IPS-11a (cell line): ENCODE data around the gene CC2D1A.
A peak's percentile ranks its signal among the peaks of the same experiment; 100 is the strongest.
"Not testable (repeated sequence)": the region's sequence is repeated elsewhere in the genome, so short reads cannot be mapped to it uniquely, and the experiment has no call there.

Experiments
- H3K4me3 ChIP-seq: one replicate; pipeline ENCODE4 v1.5.1; 2013; ENCODE audit warnings: low read depth, low read length, control low read depth

CC2D1A gene

GRCh38 chr19:13959962-13960862, 54.2 kb downstream of the CC2D1A start:
- no peak overlapping the region for H3K4me3 ChIP-seq

- H3K4me3 ChIP-seq, result no peak overlapping the region
Observed at GRCh38 chr19:13960863-13961784, 55.1 kb downstream of the CC2D1A start.

DNA sequence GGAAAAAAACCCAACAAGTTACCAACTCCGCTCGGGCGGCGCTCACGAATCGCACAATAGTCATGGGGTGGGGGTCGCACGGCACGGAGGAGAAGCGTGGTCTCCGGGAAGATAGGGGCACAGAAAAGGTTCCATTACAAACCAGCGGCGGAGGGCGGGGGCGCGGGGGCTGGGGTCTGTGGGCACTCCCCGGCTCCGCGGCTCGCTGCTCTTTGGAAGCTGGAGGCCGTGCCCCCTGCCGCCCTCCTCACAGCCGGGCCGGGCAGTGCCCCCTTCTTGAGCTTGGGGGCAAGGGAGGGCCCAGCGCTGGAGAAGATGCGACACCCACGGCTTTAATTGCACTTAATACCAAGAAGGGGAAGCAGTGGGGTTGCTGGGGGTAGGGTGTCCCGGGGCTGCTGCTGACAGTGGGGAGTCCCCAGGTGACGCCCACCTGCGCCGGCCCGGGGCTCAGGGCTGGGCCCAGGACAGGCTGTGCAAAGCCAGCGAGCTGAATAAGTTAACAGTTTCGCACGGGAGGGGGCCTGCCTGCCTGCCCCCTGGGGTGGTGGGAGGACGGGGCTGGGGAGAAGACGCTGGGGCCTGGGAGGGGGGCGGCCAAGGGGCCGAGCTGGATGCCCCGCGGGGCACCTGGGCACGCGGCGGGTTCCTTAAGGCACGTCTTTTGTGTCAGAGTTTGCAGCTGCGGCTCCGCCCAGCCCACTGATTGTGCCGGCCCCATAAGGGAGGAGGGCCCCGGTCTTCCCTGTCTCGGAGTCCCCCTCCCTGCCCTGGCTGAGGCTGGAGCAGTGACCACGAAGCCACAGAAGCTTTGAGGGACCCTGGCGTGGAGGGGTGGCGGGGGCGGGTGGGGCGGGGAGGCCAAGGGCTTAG, 56.1 kb downstream of the CC2D1A start:
- H3K4me3 ChIP-seq, result peak overlapping the region; percentile 13

DNA sequence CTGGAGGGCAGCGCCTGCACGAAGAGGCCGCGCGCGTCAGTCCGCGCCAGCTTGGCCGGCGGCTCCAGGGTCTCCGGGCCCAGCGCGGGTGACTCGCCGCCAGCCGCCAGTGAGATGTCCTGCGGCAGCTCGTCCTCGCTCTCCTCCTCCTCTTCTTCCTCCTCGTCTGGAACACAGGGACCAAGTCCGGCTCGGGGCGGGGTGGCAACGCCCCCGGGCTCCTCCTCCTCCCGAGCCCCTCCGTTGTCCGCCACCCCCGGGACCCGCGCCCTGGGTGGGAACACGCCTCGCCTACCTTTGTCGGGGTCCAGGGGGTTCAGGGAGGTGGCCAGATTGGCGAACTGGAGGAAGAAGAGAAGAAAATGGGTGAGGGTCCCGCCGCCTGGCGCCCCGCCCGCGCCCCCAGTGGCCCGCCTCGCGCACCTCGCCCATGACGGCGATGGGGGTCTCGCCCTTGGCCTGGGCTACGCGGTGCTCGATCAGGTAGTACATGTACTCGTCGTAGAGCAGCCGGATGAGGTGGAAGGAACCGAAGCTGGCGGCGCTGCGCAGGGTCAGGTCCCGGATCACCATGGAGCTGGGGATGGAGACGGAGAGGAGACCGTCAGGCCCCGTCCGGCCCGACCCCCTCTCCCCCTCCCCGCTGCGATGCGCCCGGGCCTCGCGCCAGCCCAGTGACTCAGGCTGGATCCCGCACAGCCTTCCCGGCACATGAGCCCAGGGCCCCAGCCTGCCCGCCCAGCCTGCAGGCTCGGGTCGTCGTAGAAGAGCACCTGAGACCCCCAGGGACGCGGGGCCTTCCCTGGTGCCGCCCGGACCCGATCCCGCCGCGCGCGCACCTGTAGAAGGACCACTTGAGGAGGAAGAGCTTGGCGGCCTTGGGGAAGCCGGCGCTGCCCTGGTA, 57.0 kb downstream of the CC2D1A start:
- H3K4me3 ChIP-seq, result peak overlapping the region; percentile 41

GRCh38 chr19:13963603-13964105, 57.7 kb downstream of the CC2D1A start:
- peak overlapping the region; percentile 41 for H3K4me3 ChIP-seq

DNA sequence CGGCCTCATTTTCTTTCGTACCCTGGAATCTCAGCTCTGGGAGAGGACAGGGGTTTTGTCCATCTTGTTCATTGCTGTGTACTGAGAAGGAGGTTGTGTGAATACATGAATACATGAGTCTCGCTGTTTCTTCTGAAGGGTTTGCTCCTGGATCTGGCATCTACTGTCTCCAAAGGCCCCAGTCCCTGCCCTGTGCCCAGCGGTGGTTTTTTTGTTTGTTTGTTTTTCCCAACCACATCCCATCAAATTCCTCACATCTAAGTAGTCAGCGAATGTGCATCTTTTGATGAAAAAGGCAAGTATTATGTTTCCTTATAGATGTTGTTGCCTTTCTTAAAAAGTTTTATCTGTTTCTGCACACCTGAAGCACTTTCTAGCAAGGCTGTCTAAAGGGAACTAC, 58.8 kb downstream of the CC2D1A start:
- no peak overlapping the region for H3K4me3 ChIP-seq

GRCh38 chr19:13965377-13965896, 59.4 kb downstream of the CC2D1A start:
- H3K4me3 ChIP-seq, result no peak overlapping the region

- H3K4me3 ChIP-seq, result no peak overlapping the region
Observed at GRCh38 chr19:13965926-13966683, 60.1 kb downstream of the CC2D1A start.

- no peak overlapping the region for H3K4me3 ChIP-seq
Observed at GRCh38 chr19:13966684-13967128, 60.7 kb downstream of the CC2D1A start.

DNA sequence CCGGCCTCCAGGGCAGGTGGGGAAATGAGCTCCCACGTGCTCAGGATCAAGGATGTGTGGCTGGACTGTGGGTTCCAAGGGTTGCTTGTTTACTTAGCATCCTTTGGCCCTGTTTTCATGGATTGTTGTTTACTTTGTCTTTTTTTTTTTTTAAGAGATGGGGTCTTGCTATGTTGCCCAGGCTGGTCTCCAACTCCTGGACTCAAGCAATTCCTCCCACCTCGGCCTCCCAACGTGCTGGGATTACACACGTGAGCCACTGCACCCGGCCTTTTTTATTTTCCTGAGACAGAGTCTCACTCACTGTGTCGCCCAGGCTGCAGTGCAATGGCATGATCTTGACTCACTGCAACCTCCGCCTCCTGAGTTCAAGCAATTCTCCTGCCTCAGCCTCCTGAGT, 61.2 kb downstream of the CC2D1A start:
- not testable (repeated sequence) for H3K4me3 ChIP-seq

GRCh38 chr19:13968383-13968935, 62.5 kb downstream of the CC2D1A start:
- H3K4me3 ChIP-seq, result no peak overlapping the region

GRCh38 chr19:13968999-13969398, 63.0 kb downstream of the CC2D1A start:
- no peak overlapping the region for H3K4me3 ChIP-seq

- no peak overlapping the region for H3K4me3 ChIP-seq
Observed at GRCh38 chr19:13969897-13970296, 63.9 kb downstream of the CC2D1A start.

- H3K4me3 ChIP-seq, result not testable (repeated sequence)
Observed at GRCh38 chr19:13971868-13972267, 65.9 kb downstream of the CC2D1A start.

DNA sequence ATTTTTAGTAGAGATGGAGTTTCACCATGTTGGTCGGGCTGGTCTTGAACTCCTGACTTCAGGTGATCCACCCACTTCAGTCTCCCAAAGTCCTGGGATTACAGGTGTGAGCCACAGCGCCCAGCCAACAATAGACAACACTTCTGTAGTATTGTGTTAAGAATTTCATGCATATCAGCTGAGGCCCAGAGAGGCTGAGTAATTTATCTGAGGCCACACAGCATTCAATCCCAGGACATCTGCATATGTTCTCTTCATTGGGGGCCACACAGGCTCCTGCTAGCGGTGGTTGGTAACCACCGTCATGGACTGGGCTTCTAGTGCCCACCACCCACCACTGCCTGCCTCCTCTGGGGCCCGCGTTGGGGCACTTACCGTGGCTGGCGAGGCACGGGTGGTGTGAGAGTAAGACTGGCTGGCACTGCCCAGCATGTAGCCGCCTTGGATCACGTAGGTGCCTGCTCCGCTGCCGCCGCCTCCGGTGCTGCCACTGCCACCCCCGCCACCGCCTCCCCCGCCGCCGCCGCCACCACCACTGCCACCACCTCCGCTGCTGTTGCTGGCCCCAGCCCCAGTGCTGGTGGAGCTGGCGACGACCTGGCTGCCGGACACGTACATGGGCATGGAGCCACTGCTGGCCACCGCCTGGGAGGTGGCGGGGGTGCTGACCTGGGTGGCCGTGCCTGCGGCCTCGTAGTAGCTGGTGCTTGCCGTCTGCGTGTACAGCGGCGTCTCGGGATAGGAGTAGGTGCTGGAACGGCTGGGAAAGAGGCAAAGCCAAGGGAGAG, 66.6 kb downstream of the CC2D1A start:
- no peak overlapping the region for H3K4me3 ChIP-seq

- not testable (repeated sequence) for H3K4me3 ChIP-seq
Observed at GRCh38 chr19:13973479-13973878, 67.5 kb downstream of the CC2D1A start.

GRCh38 chr19:13974073-13974472, 68.1 kb downstream of the CC2D1A start:
- H3K4me3 ChIP-seq, result no peak overlapping the region
